ENCODE results near the gene CSRP1.
"Not testable (repeated sequence)": the region's sequence is repeated elsewhere in the genome, so short reads cannot be mapped to it uniquely, and the experiment has no call there.

Gene CSRP1

DNA sequence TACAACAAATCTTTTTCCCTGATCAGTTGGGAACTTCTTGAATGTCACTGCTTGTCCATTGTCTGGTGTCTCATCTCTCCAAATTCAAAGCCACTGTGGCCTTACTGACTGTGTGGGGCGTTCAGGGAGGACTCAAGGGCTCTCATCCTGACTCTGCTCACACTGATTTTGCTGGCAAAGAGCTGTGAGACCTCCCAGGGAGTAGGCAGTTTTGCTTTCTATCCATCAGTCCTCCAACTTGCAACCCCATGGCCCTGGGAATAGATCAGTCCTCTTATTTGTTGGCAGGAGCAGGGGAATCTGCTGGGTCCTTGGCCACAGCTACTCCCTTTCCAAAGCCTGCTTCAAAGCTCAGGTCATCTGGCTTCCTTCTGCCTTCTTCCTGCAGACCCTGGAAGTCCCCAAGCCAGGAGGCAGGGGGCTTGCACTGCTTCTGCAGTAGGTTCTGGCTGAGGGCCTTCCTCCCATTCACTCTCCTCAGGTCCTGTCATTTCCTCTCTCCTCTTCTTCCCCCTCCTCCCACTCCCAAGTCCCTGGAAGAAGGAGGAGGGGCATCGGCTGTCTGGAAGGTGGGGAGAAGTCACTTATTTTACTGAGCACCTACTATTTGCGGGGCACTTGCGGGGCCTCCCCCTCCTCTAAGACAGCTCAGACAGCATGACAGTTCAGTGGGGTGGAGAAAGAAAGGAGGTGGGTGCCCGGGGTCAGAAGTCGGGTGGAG lies 31.1 kb upstream of the CSRP1 start:
- DNase-seq, result no peak

- DNase-seq, result no peak
Observed at GRCh38 chr1:201537467-201537866, 30.5 kb upstream of the CSRP1 start.

GRCh38 chr1:201537028-201537427 lies 30.1 kb upstream of the CSRP1 start:
- no peak for DNase-seq

DNA sequence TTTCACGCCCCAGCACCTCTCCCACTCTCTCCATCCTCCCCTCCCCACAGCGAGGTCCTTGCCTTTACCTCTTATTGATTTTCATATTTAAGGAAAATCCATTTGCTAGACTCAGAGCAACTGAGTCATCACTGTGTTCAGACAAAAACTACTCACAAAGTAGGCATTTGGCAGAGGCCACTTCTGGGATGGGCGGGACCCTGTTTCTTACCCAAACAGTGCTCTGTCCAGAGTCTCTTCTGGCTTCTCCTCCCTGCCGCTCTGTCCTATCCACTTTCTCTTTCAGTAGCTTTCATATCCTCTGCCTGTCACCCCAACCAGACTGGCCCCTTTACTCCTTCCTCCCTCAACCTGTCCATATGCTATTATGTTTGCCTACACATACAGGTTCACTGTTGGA lies 29.6 kb upstream of the CSRP1 start:
- no peak for DNase-seq

- DNase-seq, result no peak
Observed at GRCh38 chr1:201535919-201536245, 29.0 kb upstream of the CSRP1 start.

- no peak for DNase-seq
Observed at GRCh38 chr1:201535046-201535918, 28.4 kb upstream of the CSRP1 start.

GRCh38 chr1:201533836-201534235 lies 26.9 kb upstream of the CSRP1 start:
- no peak for DNase-seq

DNA sequence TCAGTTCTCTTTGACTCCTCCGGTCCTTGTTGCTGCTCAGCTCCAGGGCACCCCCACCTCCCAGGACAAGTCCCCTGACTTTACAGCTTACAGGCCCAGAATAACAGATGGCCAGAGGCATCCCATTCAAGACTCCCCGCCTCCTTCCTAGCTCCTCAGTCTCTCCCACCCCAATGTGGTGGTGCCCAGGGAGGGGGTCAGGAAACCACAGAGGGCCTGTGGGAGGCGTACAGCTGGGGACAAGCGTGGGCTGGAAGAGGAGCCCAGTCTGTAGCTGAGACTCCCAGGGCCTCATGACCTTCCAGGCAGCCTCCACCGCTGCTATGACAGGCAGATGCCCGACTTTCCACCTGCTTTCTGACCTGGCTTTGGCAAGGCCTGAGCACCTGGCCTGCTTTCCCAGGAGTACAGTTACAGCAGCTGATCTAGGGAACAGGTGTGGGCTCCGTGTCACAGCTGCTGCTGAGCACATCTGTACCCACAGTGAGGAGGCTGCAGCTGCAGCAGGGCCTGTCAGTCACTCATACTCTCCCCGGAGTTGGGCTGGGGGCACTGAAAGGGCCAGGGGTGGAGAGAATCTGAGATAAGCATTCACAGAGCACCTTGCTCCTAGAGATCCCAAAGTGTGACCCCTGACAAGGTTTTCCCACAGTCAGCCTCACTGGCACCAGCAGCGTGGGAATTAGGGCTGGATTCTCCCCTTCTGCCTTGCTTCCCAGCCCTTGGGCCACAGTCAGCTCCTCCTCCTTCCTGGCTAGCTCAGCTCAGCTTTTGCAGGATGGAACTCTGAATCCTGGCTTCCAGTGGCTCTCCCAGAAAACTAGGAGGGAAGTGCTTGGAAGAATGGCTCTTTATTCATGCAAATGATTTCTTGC lies 24.9 kb upstream of the CSRP1 start:
- DNase-seq, result no peak

DNA sequence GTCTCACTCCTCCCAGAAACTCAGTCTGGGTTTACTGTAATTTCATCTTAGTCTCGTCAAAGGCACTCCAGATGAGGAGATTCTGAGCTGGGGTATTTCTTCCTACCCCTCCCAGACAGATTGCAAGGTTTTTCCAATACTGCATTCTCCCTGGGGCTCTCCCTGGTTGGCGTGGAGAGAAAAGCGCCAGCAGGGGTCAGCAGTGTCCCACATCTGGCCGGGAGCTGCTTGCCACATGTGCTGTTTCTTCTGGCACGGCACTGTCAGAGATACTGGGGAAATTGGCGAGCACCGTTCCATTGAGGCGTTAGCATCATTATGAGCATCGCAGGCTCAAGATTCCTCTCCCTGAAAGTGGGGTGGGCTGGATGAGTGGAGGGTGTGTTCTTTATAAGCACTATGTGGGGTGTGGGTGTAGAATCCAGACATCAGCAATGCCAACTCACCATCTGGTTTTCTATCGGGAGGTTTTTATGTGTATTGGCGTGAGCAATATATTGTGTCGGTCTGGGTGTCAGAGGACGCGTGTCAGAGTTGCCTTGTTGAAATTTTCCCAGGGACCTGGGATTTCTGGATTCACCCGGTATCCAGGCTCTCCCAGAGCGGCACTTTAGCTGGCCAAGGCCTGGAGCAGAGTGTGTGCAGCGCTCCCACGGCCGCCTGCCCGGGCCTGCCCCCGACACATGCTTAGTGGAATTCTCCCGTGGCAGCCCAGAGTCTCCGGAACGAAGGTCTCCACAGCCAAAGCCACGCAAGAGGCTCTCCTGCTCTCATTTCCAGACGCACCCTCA lies 24.0 kb upstream of the CSRP1 start:
- DNase-seq, result peak; percentile 17 to 47

DNA sequence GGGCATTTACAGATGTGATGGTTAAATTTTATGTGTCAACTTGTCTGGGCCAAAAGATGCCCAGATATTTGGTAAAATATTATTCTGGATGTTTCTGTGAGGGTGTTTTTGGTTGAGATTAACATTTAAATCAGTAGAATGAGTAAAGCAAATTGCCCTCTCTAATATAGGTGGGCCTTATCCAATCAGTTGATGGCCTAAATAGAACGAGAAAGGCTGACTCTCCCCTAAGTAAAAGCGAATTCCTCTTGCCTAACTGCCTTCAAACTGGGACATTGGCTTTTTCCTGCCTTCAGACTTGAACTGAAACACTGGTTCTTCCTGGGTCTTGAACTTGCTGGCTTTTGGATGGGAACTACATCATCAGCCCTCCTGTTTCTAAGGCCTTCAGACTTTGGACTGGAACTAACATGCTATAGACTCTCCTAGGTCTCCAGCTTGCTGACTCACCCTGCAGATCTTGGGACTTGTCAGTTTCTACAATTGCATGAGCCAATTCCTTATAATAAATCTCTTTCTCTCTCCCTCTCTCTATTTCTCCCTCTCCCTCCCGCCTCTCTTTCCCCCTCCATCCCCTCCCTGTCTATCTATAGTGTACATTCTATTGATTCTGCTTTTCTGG lies 21.8 kb upstream of the CSRP1 start:
- no peak for DNase-seq

GRCh38 chr1:201527879-201528278 lies 21.0 kb upstream of the CSRP1 start:
- DNase-seq, result no peak

DNA sequence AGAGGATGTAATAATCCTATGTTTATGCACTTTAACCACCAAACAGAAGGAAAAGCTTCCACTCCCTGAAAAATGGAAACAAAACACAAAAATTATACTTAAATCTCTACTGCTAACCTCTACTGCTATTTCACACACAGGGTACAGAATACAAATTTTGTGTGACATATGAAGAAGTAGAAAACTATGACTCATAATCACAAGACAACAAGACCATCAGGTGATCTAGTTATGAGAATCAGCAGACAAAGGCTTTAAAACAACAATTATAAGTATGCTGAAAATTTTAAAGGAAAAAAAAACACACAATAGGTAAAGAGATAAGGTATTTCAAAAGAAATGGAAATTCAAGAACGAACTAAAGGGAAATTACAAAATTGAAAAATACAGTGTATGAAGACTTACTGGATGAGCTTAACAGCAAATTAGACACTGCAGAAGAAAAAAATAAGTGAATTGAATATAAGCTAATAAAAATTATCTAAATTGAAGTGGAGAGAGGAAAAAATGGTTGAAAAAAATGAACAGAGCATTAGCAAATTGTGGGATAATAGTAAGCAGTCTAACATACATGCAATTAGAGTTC lies 18.4 kb upstream of the CSRP1 start:
- no peak for DNase-seq

DNA sequence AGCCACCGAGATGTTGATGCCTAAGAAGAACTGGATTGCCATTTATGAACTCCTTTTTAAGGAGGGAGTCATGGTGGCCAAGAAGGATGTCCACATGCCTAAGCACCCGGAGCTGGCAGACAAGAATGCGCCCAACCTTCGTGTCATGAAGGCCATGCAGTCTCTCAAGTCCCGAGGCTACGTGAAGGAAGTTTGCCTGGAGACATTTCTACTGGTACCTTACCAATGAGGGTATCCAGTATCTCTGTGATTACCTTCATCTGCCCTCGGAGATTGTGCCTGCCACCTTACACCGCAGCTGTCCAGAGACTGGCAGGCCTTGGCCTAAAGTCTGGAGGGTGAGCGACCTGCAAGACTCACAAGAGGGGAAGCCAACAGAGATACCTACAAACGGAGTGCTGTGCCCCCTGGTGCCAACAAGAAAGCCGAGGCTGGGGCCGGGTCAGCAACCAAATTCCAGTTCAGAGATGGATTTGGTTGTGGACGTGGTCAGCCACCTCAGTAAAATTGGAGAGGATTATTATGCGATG lies 13.2 kb upstream of the CSRP1 start:
- not testable (repeated sequence) for DNase-seq

DNA sequence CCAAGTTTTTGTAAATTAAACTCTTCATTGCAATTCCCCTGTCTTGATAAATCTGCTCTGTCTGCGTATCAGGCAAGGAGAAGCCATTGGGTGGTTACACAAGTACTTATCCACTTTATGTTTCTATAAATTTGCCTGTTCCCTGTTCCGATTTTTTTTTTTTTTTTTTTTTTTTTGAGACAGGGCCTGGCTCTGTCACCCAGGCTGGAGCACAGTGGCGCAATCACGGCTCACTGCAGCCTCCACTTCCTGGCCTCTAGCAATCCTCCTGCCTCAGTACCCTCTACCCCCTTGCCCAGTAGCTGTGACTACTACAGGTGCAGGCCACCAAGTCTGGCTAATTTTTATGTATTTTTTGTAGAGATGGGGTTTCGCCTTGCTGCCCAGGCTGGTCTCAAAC lies 11.1 kb upstream of the CSRP1 start:
- no peak for DNase-seq

DNA sequence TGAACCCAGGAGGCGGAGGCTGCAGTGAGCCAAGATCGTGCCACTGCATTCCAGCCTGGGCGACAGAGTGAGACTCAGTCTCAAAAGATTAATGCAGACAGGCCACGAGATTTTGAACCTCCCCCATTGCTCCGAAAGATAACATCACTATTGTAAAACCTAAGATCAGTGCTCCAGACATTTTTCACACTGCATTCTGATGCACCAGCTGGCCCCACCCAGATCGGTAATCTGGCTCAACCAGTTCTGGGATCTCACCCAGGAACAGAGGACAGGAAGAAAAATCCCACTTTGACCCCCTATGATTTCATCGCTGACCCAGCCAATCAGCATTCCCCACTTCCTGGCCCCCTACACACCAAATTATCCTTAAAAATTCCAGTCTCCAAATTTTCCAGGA lies 10.7 kb upstream of the CSRP1 start:
- no peak for DNase-seq

- no peak for DNase-seq
Observed at GRCh38 chr1:201516511-201517127, 9.7 kb upstream of the CSRP1 start.

GRCh38 chr1:201515895-201516294 lies 9.0 kb upstream of the CSRP1 start:
- no peak for DNase-seq

- DNase-seq, result no peak
Observed at GRCh38 chr1:201515062-201515750, 8.3 kb upstream of the CSRP1 start.

GRCh38 chr1:201514466-201514865 lies 7.5 kb upstream of the CSRP1 start:
- no peak for DNase-seq

- DNase-seq, result no peak
Observed at GRCh38 chr1:201513498-201514243, 6.7 kb upstream of the CSRP1 start.

Data from CD4-positive, alpha-beta T cell treated with Interleukin-1 beta for 1 hour (primary cell).